MM.1S (cell line): ENCODE data around the gene LMTK2.
A peak's percentile ranks its signal among the peaks of the same experiment; 100 is the strongest.

ENCODE experiments used
- DNase-seq: peaks from one replicate; pipeline ENCODE4 v3.0.0-alpha.2; 2015
- H2AFZ ChIP-seq: fragments of 300-600 bp; sonication (generic); 2 replicates; pipeline ENCODE4 v1.6.0; 2016; ENCODE audit warnings: antibody characterized with exemption, low read length
- H3F3A ChIP-seq: fragments of 300-600 bp; sonication (generic); 2 replicates; pipeline ENCODE4 v1.6.1; 2016; ENCODE audit warnings: mild to moderate bottlenecking, antibody characterized with exemption, low read length, moderate library complexity, mixed read lengths; ENCODE audit not compliant: insufficient read depth
- H3K27ac ChIP-seq: fragments of 300-600 bp; sonication (generic); 2 replicates; pipeline ENCODE4 v1.5.1; 2016; ENCODE audit warnings: mild to moderate bottlenecking, low read length
- H3K27me3 ChIP-seq: fragments of 300-600 bp; sonication (generic); replicated peaks from 2 replicates; pipeline ENCODE4 v1.6.0; 2016; ENCODE audit warnings: low read length; ENCODE audit not compliant: insufficient read depth
- H3K36me3 ChIP-seq: fragments of 300-600 bp; sonication (generic); replicated peaks from 2 replicates; pipeline ENCODE4 v1.6.1; 2016; ENCODE audit warnings: mild to moderate bottlenecking, low read length, mixed read lengths; ENCODE audit not compliant: insufficient read depth
- H3K4me1 ChIP-seq: fragments of 300-600 bp; sonication (generic); 2 replicates; pipeline ENCODE4 v1.6.1; 2016; ENCODE audit warnings: low read length, mixed read lengths
- H3K4me2 ChIP-seq: fragments of 300-600 bp; sonication (generic); 2 replicates; pipeline ENCODE4 v1.6.0; 2016; ENCODE audit warnings: low read depth, low read length
- H3K4me3 ChIP-seq: fragments of 300-600 bp; sonication (generic); 2 replicates; pipeline ENCODE4 v1.5.1; 2016; ENCODE audit warnings: low read length, mixed read lengths
- H3K79me2 ChIP-seq: fragments of 300-600 bp; sonication (generic); 2 replicates; pipeline ENCODE4 v1.6.1; 2016; ENCODE audit warnings: mixed run types, low read length, mixed read lengths
- H3K9ac ChIP-seq: fragments of 300-600 bp; sonication (generic); 2 replicates; pipeline ENCODE4 v1.6.1; 2016; ENCODE audit warnings: low read length, mixed read lengths
- H3K9me2 ChIP-seq: fragments of 300-600 bp; sonication (generic); replicated peaks from 2 replicates; pipeline ENCODE4 v1.6.1; 2016; ENCODE audit warnings: mild to moderate bottlenecking, low read length, mixed read lengths; ENCODE audit not compliant: insufficient read depth
- H3K9me3 ChIP-seq: fragments of 300-600 bp; sonication (generic); replicated peaks from 2 replicates; pipeline ENCODE4 v1.6.1; 2016; ENCODE audit warnings: mild to moderate bottlenecking, low read length, mixed read lengths; ENCODE audit not compliant: insufficient read depth
- H4K20me1 ChIP-seq: fragments of 300-600 bp; sonication (generic); 2 replicates; pipeline ENCODE4 v1.6.1; 2016; ENCODE audit warnings: mild to moderate bottlenecking, low read length, moderate library complexity, mixed read lengths; ENCODE audit not compliant: insufficient read depth
- CTCF ChIP-seq: fragments of 300-600 bp; sonication (generic); IDR thresholded peaks from 2 replicates; pipeline ENCODE4 v1.5.1; 2016; ENCODE audit warnings: antibody characterized with exemption, low read length, mixed read lengths
- EZH2 ChIP-seq: fragments of 300-600 bp; sonication (generic); optimal IDR thresholded peaks from 2 replicates; pipeline ENCODE3; 2017; ENCODE audit warnings: low read depth, mild to moderate bottlenecking, antibody characterized with exemption, low read length, mixed read lengths
- EZH2phosphoT487 ChIP-seq: fragments of 300-600 bp; sonication (generic); IDR thresholded peaks from 2 replicates; pipeline ENCODE4 v1.6.1; 2018; ENCODE audit warnings: antibody characterized with exemption, low read length

Gene LMTK2

GRCh38 chr7:98125759-98126158, 19.1 kb downstream of the LMTK2 start:
- no peak overlapping the region for H3K4me3 ChIP-seq
- peaks cover 91% of the 10 kb centered on the region for H3K79me2 ChIP-seq

GRCh38 chr7:98126311-98127142, 19.9 kb downstream of the LMTK2 start:
- H3F3A ChIP-seq = peaks cover 10% of the 10 kb centered on the region
- no peaks in the 10 kb centered on the region for H3K9me3 ChIP-seq
- H3K4me3 ChIP-seq = no peak overlapping the region
- no peak overlapping the region for H3K27ac ChIP-seq
- H3K79me2 ChIP-seq = peaks cover 90% of the 10 kb centered on the region
- no peak for TF ChIP-seq EZH2
- no peak overlapping the region for H3K9ac ChIP-seq
- H3K27me3 ChIP-seq = no peaks in the 10 kb centered on the region
- H3K9me2 ChIP-seq = no peaks in the 10 kb centered on the region
- H4K20me1 ChIP-seq = peaks cover 16% of the 10 kb centered on the region; the same call in 1 of the 2 replicates
- H3K36me3 ChIP-seq = no peaks in the 10 kb centered on the region
- H3K4me2 ChIP-seq = no peak overlapping the region
- H2AFZ ChIP-seq = no peak overlapping the region
- peaks cover 8% of the 10 kb centered on the region for H3K4me1 ChIP-seq
- no peak for DNase-seq

More at GRCh38 chr7:98125759-98126158, 19.1 kb downstream of the LMTK2 start:
- no peak overlapping the region for H3K9ac ChIP-seq
- peaks cover 9% of the 10 kb centered on the region; the same call in 1 of the 2 replicates for H4K20me1 ChIP-seq
- H3K9me3 ChIP-seq = no peaks in the 10 kb centered on the region
- no peaks in the 10 kb centered on the region for H3K9me2 ChIP-seq
- H3K4me1 ChIP-seq = 0 out of 2 replicates have a peak, but pooled peaks cover under 1% of the 10 kb centered on the region
- no peak overlapping the region for H3K27ac ChIP-seq
- DNase-seq = no peak
- H3K27me3 ChIP-seq = no peaks in the 10 kb centered on the region
- TF ChIP-seq EZH2 (no peak), EZH2phosphoT487 (no peak), CTCF (no peak)
- peaks cover 2% of the 10 kb centered on the region; the same call in 1 of the 2 replicates for H3F3A ChIP-seq
- no peaks in the 10 kb centered on the region for H3K36me3 ChIP-seq
- H2AFZ ChIP-seq = no peak overlapping the region
- no peak overlapping the region for H3K4me2 ChIP-seq

GRCh38 chr7:98128346-98128745, 21.7 kb downstream of the LMTK2 start:
- Histone ChIP-seq H3K36me3 (no peaks in the 10 kb centered on the region), H2AFZ (no peak overlapping the region), H3K9ac (no peak overlapping the region), H3K27me3 (no peaks in the 10 kb centered on the region), H3K4me2 (no peak overlapping the region), H4K20me1 (peaks cover 23% of the 10 kb centered on the region; the same call in 1 of the 2 replicates), H3K27ac (no peak overlapping the region), H3F3A (peaks cover 26% of the 10 kb centered on the region), H3K4me1 (peaks cover 17% of the 10 kb centered on the region), H3K9me3 (no peaks in the 10 kb centered on the region), H3K79me2 (peaks cover 74% of the 10 kb centered on the region), H3K4me3 (no peak overlapping the region), H3K9me2 (no peaks in the 10 kb centered on the region)
- DNase-seq = no peak
- TF ChIP-seq EZH2phosphoT487 (no peak), EZH2 (no peak), CTCF (no peak)

- Histone ChIP-seq H3K4me2 (peak overlapping the region; percentile 73), H3K36me3 (no peaks in the 10 kb centered on the region), H3K27me3 (0 out of 2 replicates have a peak, but pooled peaks cover 7% of the 10 kb centered on the region), H3K27ac (no peak overlapping the region; the same call in 1 of the 2 replicates), H4K20me1 (peaks cover 45% of the 10 kb centered on the region), H3K9ac (no peak overlapping the region), H3K9me3 (no peaks in the 10 kb centered on the region), H2AFZ (no peak overlapping the region), H3F3A (peaks cover 32% of the 10 kb centered on the region), H3K79me2 (peaks cover 79% of the 10 kb centered on the region), H3K4me3 (peak overlapping the region; percentile 35; the same call in 1 of the 2 replicates), H3K9me2 (no peaks in the 10 kb centered on the region), H3K4me1 (peaks cover 32% of the 10 kb centered on the region)
- no peak for TF ChIP-seq EZH2
- no peak for TF ChIP-seq EZH2phosphoT487
- no peak for TF ChIP-seq CTCF
- DNase-seq = no peak
Measured at GRCh38 chr7:98130959-98131358, 24.3 kb downstream of the LMTK2 start.
